ENCODE measurements around the gene SDCCAG8. TPM values are rescaled to one million over a fixed set of nuclear protein-coding genes. Genes with fewer than 3 reads are reported as not detected.

SDCCAG8 gene
- total RNA-seq, 1 donor from 2014 or later: 92.7 TPM

GRCh38 chr1:243454328-243454997 lies 198.6 kb downstream of the SDCCAG8 start:
- no peak for ATAC-seq

GRCh38 chr1:243455760-243456651 lies 200.2 kb downstream of the SDCCAG8 start:
- DNase-seq (no peak), ATAC-seq (no peak)
- no peaks in the 10 kb centered on the region for H3K9me3 ChIP-seq
- no peaks in the 10 kb centered on the region for H3K27me3 ChIP-seq (ENCODE audit: low read depth)
- no peak overlapping the region for H3K4me3 ChIP-seq
- TF ChIP-seq CTCF (IDR thresholded peaks at IDR 0.05): no peak
- no peak overlapping the region for H3K27ac ChIP-seq
- no peaks in the 10 kb centered on the region for H3K4me1 ChIP-seq
- intact Hi-C loops (cut with DNase I): no loop called here
- H3K36me3 ChIP-seq: peaks cover 9% of the 10 kb centered on the region

More at GRCh38 chr1:243454328-243454997, 198.6 kb downstream of the SDCCAG8 start:
- no peak for DNase-seq
- Histone ChIP-seq H3K9me3 (no peaks in the 10 kb centered on the region), H3K27ac (no peak overlapping the region), H3K4me1 (no peaks in the 10 kb centered on the region), H3K27me3 (ENCODE audit: low read depth) (no peaks in the 10 kb centered on the region), H3K36me3 (no peaks in the 10 kb centered on the region), H3K4me3 (no peak overlapping the region)
- no peak for TF ChIP-seq CTCF (IDR thresholded peaks at IDR 0.05)
- intact Hi-C loops (cut with DNase I): no loop called here

- no peak for DNase-seq
- intact Hi-C loops (cut with DNase I): no loop called here
Measured at GRCh38 chr1:243457363-243457982, 201.6 kb downstream of the SDCCAG8 start.

GRCh38 chr1:243459059-243459458 lies 203.2 kb downstream of the SDCCAG8 start:
- intact Hi-C loops (cut with DNase I): no loop called here
- H3K9me3 ChIP-seq: no peaks in the 10 kb centered on the region
- no peak for DNase-seq
- TF ChIP-seq CTCF (IDR thresholded peaks at IDR 0.05): no peak
- peak in 1 of 2 donors; percentile 29 for ATAC-seq
- H3K27me3 ChIP-seq (ENCODE audit: low read depth): no peaks in the 10 kb centered on the region
- H3K36me3 ChIP-seq: peaks cover 20% of the 10 kb centered on the region
- H3K4me3 ChIP-seq: no peak overlapping the region
- H3K4me1 ChIP-seq: no peaks in the 10 kb centered on the region
- no peak overlapping the region for H3K27ac ChIP-seq

More at GRCh38 chr1:243457363-243457982, 201.6 kb downstream of the SDCCAG8 start:
- no peaks in the 10 kb centered on the region for H3K9me3 ChIP-seq
- H3K36me3 ChIP-seq: peaks cover 19% of the 10 kb centered on the region
- no peak for TF ChIP-seq CTCF (IDR thresholded peaks at IDR 0.05)
- no peak overlapping the region for H3K27ac ChIP-seq
- H3K4me3 ChIP-seq: no peak overlapping the region
- H3K27me3 ChIP-seq (ENCODE audit: low read depth): no peaks in the 10 kb centered on the region
- ATAC-seq: no peak
- H3K4me1 ChIP-seq: no peaks in the 10 kb centered on the region

GRCh38 chr1:243461700-243462099 lies 205.9 kb downstream of the SDCCAG8 start:
- Histone ChIP-seq H3K27ac (no peak overlapping the region), H3K27me3 (ENCODE audit: low read depth) (no peaks in the 10 kb centered on the region), H3K36me3 (peaks cover 20% of the 10 kb centered on the region), H3K4me3 (no peak overlapping the region), H3K4me1 (no peaks in the 10 kb centered on the region), H3K9me3 (no peaks in the 10 kb centered on the region)
- no peak for TF ChIP-seq CTCF (IDR thresholded peaks at IDR 0.05)
- ATAC-seq (no peak), DNase-seq (no peak)
- intact Hi-C loops (cut with DNase I): no loop called here
